Measurements from ENCODE around the gene GSTO2. TPM values are rescaled to one million over a fixed set of nuclear protein-coding genes. Genes with fewer than 3 reads are reported as not detected.

GSTO2 gene
- total and polyA plus RNA-seq, 2 experiments from 2014 or later = 30.7 to 49.8 TPM

DNA sequence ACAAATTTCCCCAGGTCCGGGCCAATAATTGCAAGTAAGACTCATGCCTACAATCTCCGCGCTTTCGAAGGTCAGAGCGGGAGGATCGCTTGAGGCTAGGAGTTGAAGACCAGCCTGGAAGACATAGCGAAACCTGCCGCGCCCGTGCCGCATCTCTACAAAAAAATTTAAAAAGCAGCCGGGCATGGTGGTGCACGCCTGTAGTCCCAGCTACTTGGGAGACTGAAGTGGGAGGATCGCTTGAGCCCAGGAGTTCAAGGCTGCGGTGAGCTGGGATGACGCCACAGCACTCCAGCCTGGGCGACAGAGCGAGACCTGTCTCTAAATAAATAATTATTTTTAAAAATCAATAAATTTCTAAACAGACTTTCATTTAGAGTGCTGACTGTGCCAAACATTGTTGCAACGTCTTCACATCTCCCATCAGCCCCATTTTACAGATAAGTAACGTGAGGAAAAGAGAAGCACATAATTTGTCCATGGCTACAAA is 36.3 kb upstream of the GSTO2 start (continued):
- TF ChIP-seq, protein P1, sequence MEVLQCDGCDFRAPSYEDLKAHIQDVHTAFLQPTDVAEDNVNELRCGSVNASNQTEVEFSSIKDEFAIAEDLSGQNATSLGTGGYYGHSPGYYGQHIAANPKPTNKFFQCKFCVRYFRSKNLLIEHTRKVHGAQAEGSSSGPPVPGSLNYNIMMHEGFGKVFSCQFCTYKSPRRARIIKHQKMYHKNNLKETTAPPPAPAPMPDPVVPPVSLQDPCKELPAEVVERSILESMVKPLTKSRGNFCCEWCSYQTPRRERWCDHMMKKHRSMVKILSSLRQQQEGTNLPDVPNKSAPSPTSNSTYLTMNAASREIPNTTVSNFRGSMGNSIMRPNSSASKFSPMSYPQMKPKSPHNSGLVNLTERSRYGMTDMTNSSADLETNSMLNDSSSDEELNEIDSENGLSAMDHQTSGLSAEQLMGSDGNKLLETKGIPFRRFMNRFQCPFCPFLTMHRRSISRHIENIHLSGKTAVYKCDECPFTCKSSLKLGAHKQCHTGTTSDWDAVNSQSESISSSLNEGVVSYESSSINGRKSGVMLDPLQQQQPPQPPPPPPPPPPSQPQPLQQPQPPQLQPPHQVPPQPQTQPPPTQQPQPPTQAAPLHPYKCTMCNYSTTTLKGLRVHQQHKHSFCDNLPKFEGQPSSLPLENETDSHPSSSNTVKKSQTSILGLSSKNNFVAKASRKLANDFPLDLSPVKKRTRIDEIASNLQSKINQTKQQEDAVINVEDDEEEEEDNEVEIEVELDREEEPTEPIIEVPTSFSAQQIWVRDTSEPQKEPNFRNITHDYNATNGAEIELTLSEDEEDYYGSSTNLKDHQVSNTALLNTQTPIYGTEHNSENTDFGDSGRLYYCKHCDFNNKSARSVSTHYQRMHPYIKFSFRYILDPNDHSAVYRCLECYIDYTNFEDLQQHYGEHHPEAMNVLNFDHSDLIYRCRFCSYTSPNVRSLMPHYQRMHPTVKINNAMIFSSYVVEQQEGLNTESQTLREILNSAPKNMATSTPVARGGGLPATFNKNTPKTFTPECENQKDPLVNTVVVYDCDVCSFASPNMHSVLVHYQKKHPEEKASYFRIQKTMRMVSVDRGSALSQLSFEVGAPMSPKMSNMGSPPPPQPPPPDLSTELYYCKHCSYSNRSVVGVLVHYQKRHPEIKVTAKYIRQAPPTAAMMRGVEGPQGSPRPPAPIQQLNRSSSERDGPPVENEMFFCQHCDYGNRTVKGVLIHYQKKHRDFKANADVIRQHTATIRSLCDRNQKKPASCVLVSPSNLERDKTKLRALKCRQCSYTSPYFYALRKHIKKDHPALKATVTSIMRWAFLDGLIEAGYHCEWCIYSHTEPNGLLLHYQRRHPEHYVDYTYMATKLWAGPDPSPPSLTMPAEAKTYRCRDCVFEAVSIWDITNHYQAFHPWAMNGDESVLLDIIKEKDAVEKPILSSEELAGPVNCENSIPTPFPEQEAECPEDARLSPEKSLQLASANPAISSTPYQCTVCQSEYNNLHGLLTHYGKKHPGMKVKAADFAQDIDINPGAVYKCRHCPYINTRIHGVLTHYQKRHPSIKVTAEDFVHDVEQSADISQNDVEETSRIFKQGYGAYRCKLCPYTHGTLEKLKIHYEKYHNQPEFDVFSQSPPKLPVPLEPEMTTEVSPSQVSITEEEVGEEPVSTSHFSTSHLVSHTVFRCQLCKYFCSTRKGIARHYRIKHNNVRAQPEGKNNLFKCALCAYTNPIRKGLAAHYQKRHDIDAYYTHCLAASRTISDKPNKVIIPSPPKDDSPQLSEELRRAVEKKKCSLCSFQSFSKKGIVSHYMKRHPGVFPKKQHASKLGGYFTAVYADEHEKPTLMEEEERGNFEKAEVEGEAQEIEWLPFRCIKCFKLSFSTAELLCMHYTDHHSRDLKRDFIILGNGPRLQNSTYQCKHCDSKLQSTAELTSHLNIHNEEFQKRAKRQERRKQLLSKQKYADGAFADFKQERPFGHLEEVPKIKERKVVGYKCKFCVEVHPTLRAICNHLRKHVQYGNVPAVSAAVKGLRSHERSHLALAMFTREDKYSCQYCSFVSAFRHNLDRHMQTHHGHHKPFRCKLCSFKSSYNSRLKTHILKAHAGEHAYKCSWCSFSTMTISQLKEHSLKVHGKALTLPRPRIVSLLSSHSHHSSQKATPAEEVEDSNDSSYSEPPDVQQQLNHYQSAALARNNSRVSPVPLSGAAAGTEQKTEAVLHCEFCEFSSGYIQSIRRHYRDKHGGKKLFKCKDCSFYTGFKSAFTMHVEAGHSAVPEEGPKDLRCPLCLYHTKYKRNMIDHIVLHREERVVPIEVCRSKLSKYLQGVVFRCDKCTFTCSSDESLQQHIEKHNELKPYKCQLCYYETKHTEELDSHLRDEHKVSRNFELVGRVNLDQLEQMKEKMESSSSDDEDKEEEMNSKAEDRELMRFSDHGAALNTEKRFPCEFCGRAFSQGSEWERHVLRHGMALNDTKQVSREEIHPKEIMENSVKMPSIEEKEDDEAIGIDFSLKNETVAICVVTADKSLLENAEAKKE (CRISPR knock-in tag; IDR thresholded peaks at IDR 0.05) = no peak

DNA sequence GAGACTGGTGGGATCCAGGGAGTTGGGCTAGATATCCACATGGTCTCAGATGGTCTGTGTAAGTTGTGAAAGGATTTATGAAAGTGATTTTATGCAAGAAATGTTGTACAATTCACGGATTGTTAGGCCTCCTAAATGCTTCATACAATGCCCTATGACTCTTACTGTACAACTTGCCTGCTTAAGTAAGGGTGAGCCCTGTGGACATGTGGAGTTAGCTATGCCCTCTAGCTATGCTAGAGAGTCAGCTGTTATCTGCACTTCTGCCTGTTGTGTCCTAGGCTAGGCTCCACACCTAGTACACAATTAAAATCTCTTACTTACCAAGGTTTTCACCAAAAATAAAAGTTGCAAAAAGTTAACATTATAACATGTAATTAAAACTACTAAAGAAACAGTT is 35.2 kb upstream of the GSTO2 start:
- no peak overlapping the region for H3K27ac ChIP-seq (ENCODE audit: low read depth)
- no peak overlapping the region for H3K4me2 ChIP-seq
- Mint-ChIP-seq H3K27me3 (ENCODE audit: insufficient read depth, low read depth, poor library complexity) (no peaks in the 10 kb centered on the region), H3K27ac (no peak overlapping the region), H3K36me3 (ENCODE audit: low read depth) (peaks cover 12% of the 10 kb centered on the region; the same call in 2 of the 3 replicates), H3K4me1 (peaks cover 5% of the 10 kb centered on the region; the same call in 1 of the 3 replicates), H3K4me3 (peak overlapping the region; percentile 51; the same call in 1 of the 3 replicates), H3K9me3 (peaks cover 16% of the 10 kb centered on the region; the same call in 2 of the 3 replicates)
- no peaks in the 10 kb centered on the region for H3K9me2 ChIP-seq (ENCODE audit: insufficient read depth)
- H3K4me3 ChIP-seq = no peak overlapping the region
- 0 out of 2 replicates have a peak, but pooled peaks cover 3% of the 10 kb centered on the region for H3F3A ChIP-seq (replicated peaks; ENCODE audit: low read depth)
- H3K27me3 ChIP-seq (ENCODE audit: insufficient read depth) = no peaks in the 10 kb centered on the region
- no peak overlapping the region for H2AFZ ChIP-seq
- DNase-seq (ENCODE audit: low spot score) = no peak
- H3K79me2 ChIP-seq (replicated peaks; ENCODE audit: insufficient read depth) = no peaks in the 10 kb centered on the region
- ATAC-seq = no peak
- H4K20me1 ChIP-seq (replicated peaks; ENCODE audit: insufficient read depth) = no peaks in the 10 kb centered on the region
- peaks cover 11% of the 10 kb centered on the region for H3K4me1 ChIP-seq (ENCODE audit: insufficient read depth)
- H3K36me3 ChIP-seq (ENCODE audit: insufficient read depth) = no peaks in the 10 kb centered on the region
- TF ChIP-seq, protein P2, sequence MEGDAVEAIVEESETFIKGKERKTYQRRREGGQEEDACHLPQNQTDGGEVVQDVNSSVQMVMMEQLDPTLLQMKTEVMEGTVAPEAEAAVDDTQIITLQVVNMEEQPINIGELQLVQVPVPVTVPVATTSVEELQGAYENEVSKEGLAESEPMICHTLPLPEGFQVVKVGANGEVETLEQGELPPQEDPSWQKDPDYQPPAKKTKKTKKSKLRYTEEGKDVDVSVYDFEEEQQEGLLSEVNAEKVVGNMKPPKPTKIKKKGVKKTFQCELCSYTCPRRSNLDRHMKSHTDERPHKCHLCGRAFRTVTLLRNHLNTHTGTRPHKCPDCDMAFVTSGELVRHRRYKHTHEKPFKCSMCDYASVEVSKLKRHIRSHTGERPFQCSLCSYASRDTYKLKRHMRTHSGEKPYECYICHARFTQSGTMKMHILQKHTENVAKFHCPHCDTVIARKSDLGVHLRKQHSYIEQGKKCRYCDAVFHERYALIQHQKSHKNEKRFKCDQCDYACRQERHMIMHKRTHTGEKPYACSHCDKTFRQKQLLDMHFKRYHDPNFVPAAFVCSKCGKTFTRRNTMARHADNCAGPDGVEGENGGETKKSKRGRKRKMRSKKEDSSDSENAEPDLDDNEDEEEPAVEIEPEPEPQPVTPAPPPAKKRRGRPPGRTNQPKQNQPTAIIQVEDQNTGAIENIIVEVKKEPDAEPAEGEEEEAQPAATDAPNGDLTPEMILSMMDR (conservative IDR thresholded peaks at IDR 0.05; ENCODE audit: low read depth in 2 of 2) = no peak
- TF ChIP-seq ZNF114 (CRISPR knock-in tag; IDR thresholded peaks at IDR 0.05) (no peak), EZH2 (IDR thresholded peaks at IDR 0.05; ENCODE audit: low read depth, unreplicated experiment) (no peak)
- TF ChIP-seq, protein P1 (CRISPR knock-in tag; IDR thresholded peaks at IDR 0.05) = no peak
